ENCODE results near the gene INPP5E.

Gene INPP5E

DNA sequence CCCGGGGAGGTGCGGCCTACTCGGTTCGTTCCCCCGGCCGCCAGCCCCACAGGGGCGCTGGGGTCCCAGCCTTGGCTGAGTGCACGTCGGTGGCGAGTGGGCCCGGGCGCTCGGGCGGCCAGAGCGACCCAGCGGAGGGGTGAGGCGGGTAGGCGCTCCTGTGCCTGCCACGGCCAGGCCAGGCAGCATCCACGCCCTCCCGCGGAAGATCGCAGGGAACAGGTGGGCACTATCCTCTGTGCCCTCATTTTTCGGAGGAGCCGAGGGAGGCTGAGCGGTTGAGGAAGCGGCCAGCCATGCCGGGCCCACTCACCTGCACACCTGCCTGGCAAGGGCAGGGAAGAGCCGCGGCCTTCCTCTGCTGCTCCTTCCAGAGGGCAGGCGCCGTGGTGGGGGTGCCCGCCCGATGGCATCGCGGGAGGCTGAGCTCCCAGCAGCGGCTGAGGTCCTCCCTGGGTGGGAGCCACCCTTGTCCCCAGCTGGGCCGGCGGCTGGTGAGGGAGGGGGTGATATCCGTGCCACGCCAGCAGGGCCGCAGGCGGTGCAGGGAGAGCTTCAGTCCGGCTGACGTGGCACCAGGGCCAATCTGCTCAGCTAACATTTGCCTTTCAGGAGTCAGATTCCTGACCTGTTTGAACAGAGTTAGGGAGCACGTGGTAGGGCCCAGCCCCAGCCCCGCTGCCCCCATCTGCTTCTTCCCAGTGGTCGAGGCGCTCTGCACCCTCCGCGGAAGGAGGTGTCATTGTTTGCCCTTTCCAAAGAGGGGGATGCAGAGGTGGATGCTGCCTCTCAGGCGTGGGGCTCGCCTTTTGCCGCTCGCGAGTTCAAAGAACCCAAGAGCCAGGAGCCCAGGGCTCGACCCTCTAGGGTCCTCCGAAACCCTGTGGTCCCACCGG lies 44.8 kb upstream of the INPP5E start:
- Histone ChIP-seq H3K4me2 (ENCODE audit: insufficient read depth, low read length, poor library complexity, severe bottlenecking) (peak overlapping the region; percentile 96), H2AFZ (ENCODE audit: low read length) (peak overlapping the region; percentile 99), H3K79me1 (ENCODE audit: low read depth, low read length) (peaks cover 8% of the 10 kb centered on the region), H3K27ac (replicated peaks; ENCODE audit: low read length) (no peak overlapping the region), H4K91ac (ENCODE audit: low read depth, low read length, poor library complexity) (peak overlapping the region; percentile 43), H3K27me3 (ENCODE audit: control insufficient read depth in 3 of 3, insufficient read depth in 3 of 3, low read depth in 1 of 3, low read length in 3 of 3) (no peaks in the 10 kb centered on the region), H2BK5ac (ENCODE audit: low read length) (no peak overlapping the region), H3K36me3 (replicated peaks in 1 of 2; ENCODE audit: control insufficient read depth in 2 of 2, insufficient read depth in 2 of 2, low read length in 2 of 2) (peaks cover 2 to 8% of the 10 kb centered on the region in 2 donors), H3K23ac (ENCODE audit: low read depth, low read length, poor library complexity) (peak overlapping the region; percentile 83), H3K9ac (ENCODE audit: low read depth, low read length, poor library complexity) (peak overlapping the region; percentile 95), H3K4me3 (ENCODE audit: low read length in 2 of 2) (peak overlapping the region; percentile 83 to 94), H2BK12ac (ENCODE audit: low read length) (no peak overlapping the region), H3K4ac (ENCODE audit: low read length) (no peak overlapping the region), H3K14ac (ENCODE audit: low read length) (no peak overlapping the region), H3K9me3 (replicated peaks in 1 of 2; ENCODE audit: control insufficient read depth in 2 of 2, insufficient read depth in 1 of 2, low read depth in 1 of 2, low read length in 2 of 2) (no peaks in the 10 kb centered on the region), H2AK5ac (ENCODE audit: low read depth, low read length) (peak overlapping the region; percentile 77), H2BK120ac (ENCODE audit: low read depth, low read length) (no peak overlapping the region), H2BK15ac (ENCODE audit: low read length) (peak overlapping the region; percentile 25), H4K8ac (ENCODE audit: low read depth, low read length) (no peak overlapping the region), H3K4me1 (ENCODE audit: control insufficient read depth in 2 of 2, insufficient read depth in 1 of 2, low read depth in 1 of 2, low read length in 2 of 2) (peaks cover 10 to 34% of the 10 kb centered on the region in 2 donors), H3K18ac (ENCODE audit: low read length) (peak overlapping the region; percentile 84)
- no peak for DNase-seq (ENCODE audit: low spot score)
- no CpG with 5 or more reads among the region's 59 CpGs for WGBS, 2 donors (ENCODE audit: extremely low coverage in 2 of 2, insufficient read length in 2 of 2, insufficient replicate concordance in 1 of 2)

DNA sequence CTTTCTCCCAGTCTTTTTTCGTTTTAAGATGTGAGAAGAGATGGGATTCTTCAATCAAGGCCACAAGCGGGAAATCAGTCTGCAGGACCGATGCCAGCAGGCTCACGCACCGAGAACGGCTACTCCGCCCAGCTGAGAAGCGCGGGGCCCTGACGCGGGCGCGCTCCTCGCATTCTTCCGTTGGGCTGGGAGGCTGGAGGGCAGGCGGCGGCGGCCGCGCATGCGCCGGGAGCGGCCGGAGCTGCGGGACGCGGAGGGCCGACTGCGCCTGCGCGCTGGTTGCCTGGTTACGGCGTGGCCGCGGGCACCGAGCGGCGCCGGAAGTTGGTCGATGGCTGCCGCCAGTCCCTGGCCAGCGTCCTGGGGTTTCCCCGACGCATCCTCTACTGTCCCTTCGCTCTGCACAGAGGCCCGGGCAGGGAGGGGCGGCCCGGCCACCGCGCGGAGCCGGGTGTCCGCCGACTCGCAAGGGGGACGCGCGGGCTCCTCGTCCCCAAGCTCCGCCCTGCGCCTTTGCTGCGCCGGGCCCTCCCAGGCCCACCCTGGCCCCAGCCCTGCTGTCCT lies 44.0 kb upstream of the INPP5E start:
- H3K4me3 ChIP-seq (ENCODE audit: low read length in 2 of 2): peak overlapping the region; percentile 83 to 94
- H3K36me3 ChIP-seq (replicated peaks in 1 of 2; ENCODE audit: control insufficient read depth in 2 of 2, insufficient read depth in 2 of 2, low read length in 2 of 2): peaks cover 2 to 13% of the 10 kb centered on the region in 2 donors
- H2BK5ac ChIP-seq (ENCODE audit: low read length): peak overlapping the region; percentile 99
- H2BK12ac ChIP-seq (ENCODE audit: low read length): peak overlapping the region; percentile 30
- peak overlapping the region; percentile 99 for H2AFZ ChIP-seq (ENCODE audit: low read length)
- peak overlapping the region; percentile 99 for H4K8ac ChIP-seq (ENCODE audit: low read depth, low read length)
- H3K4me1 ChIP-seq (ENCODE audit: control insufficient read depth in 2 of 2, insufficient read depth in 1 of 2, low read depth in 1 of 2, low read length in 2 of 2): peaks cover 10 to 34% of the 10 kb centered on the region in 2 donors
- no CpG with 5 or more reads among the region's 63 CpGs for WGBS, 2 donors (ENCODE audit: extremely low coverage in 2 of 2, insufficient read length in 2 of 2, insufficient replicate concordance in 1 of 2)
- peak overlapping the region; percentile 43 for H4K91ac ChIP-seq (ENCODE audit: low read depth, low read length, poor library complexity)
- H3K4ac ChIP-seq (ENCODE audit: low read length): no peak overlapping the region
- H2AK5ac ChIP-seq (ENCODE audit: low read depth, low read length): peak overlapping the region; percentile 85
- H3K27me3 ChIP-seq (ENCODE audit: control insufficient read depth in 3 of 3, insufficient read depth in 3 of 3, low read depth in 1 of 3, low read length in 3 of 3): no peaks in the 10 kb centered on the region
- H3K9me3 ChIP-seq (replicated peaks in 1 of 2; ENCODE audit: control insufficient read depth in 2 of 2, insufficient read depth in 1 of 2, low read depth in 1 of 2, low read length in 2 of 2): no peaks in the 10 kb centered on the region
- peak overlapping the region; percentile 91 for H3K14ac ChIP-seq (ENCODE audit: low read length)
- H3K23ac ChIP-seq (ENCODE audit: low read depth, low read length, poor library complexity): peak overlapping the region; percentile 83
- peak overlapping the region; percentile 99 for H3K9ac ChIP-seq (ENCODE audit: low read depth, low read length, poor library complexity)
- peak; percentile 96 for DNase-seq (ENCODE audit: low spot score)
- peaks cover 8% of the 10 kb centered on the region for H3K79me1 ChIP-seq (ENCODE audit: low read depth, low read length)
- peak overlapping the region; percentile 25 for H2BK15ac ChIP-seq (ENCODE audit: low read length)
- H3K18ac ChIP-seq (ENCODE audit: low read length): peak overlapping the region; percentile 100
- H2BK120ac ChIP-seq (ENCODE audit: low read depth, low read length): peak overlapping the region; percentile 85
- H3K4me2 ChIP-seq (ENCODE audit: insufficient read depth, low read length, poor library complexity, severe bottlenecking): peak overlapping the region; percentile 96
- peak overlapping the region; percentile 100 for H3K27ac ChIP-seq (replicated peaks; ENCODE audit: low read length)

DNA sequence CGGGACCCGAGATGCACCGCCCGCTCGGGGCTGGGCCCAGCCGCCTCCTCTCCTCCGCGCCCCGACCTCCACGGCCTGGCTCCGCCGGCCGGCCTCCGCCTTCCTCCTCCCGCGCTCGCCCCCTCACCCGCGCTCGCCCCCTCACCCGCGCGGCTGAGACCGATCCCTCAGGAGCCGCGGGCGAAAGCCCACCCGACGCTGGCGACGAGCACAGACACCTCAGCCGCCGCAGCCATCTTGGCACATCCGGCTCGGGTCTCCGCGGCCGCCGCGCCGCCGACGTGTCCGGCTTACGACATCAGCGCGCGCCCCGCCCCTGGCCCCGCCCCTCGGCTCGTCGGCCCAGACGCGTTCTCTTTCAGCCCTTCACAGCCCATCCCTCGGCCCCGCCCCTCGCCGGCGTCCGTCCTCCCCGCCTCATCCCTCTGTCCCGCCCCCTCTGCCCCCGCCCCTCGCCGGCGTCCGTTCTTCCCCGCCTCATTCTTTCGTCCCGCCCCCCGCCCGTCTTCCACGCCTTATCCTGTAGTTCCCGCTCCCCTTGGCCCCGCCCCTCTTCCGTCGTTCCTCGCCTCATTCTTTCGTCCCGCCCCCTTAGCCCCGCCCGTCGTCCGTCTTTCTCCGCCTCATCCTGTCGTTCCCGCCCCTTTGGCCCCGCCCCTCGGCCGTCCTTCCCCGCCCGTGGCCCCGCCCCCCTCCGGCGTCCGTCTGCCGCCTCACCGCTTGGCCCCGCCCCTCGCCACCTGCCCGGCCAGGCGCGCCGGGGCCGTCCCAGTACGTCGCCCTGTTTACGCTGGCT lies 43.3 kb upstream of the INPP5E start, which contains the start of gene SEC16A:
TSS of gene SEC16A (minus strand) at position 248 of the 796 bp plus-strand sequence. CDS start 5,425 bp downstream, outside the sequence.
- WGBS, 2 donors (ENCODE audit: extremely low coverage in 2 of 2, insufficient read length in 2 of 2, insufficient replicate concordance in 1 of 2): no CpG with 5 or more reads among the region's 109 CpGs
- DNase-seq (ENCODE audit: low spot score): peak; percentile 99
- H3K9me3 ChIP-seq (replicated peaks in 1 of 2; ENCODE audit: control insufficient read depth in 2 of 2, insufficient read depth in 1 of 2, low read depth in 1 of 2, low read length in 2 of 2): no peaks in the 10 kb centered on the region
- H3K18ac ChIP-seq (ENCODE audit: low read length): peak within 1 kb of the TSS; percentile 100
- H2BK120ac ChIP-seq (ENCODE audit: low read depth, low read length): peak within 1 kb of the TSS; percentile 85
- H3K36me3 ChIP-seq (replicated peaks in 1 of 2; ENCODE audit: control insufficient read depth in 2 of 2, insufficient read depth in 2 of 2, low read length in 2 of 2): peaks cover 2 to 20% of the 10 kb centered on the region in 2 donors
- H3K27ac ChIP-seq (replicated peaks; ENCODE audit: low read length): peak within 1 kb of the TSS; percentile 100
- no peaks in the 10 kb centered on the region for H3K27me3 ChIP-seq (ENCODE audit: control insufficient read depth in 3 of 3, insufficient read depth in 3 of 3, low read depth in 1 of 3, low read length in 3 of 3)
- peak within 1 kb of the TSS; percentile 96 for H3K4me2 ChIP-seq (ENCODE audit: insufficient read depth, low read length, poor library complexity, severe bottlenecking)
- H2AK5ac ChIP-seq (ENCODE audit: low read depth, low read length): peak within 1 kb of the TSS; percentile 88
- no peak within 1 kb of the TSS for H3K4ac ChIP-seq (ENCODE audit: low read length)
- peak within 1 kb of the TSS; percentile 99 for H2BK5ac ChIP-seq (ENCODE audit: low read length)
- H4K8ac ChIP-seq (ENCODE audit: low read depth, low read length): peak within 1 kb of the TSS; percentile 99
- peak within 1 kb of the TSS; percentile 96 to 98 for H3K4me3 ChIP-seq (ENCODE audit: low read length in 2 of 2)
- peak within 1 kb of the TSS; percentile 89 for H3K23ac ChIP-seq (ENCODE audit: low read depth, low read length, poor library complexity)
- H3K14ac ChIP-seq (ENCODE audit: low read length): peak within 1 kb of the TSS; percentile 91
- peak within 1 kb of the TSS; percentile 1 for H4K91ac ChIP-seq (ENCODE audit: low read depth, low read length, poor library complexity)
- H2BK12ac ChIP-seq (ENCODE audit: low read length): peak within 1 kb of the TSS; percentile 30
- peak within 1 kb of the TSS; percentile 99 for H2AFZ ChIP-seq (ENCODE audit: low read length)
- H3K4me1 ChIP-seq (ENCODE audit: control insufficient read depth in 2 of 2, insufficient read depth in 1 of 2, low read depth in 1 of 2, low read length in 2 of 2): peaks cover 10 to 32% of the 10 kb centered on the region in 2 donors
- peak within 1 kb of the TSS; percentile 25 for H2BK15ac ChIP-seq (ENCODE audit: low read length)
- peaks cover 8% of the 10 kb centered on the region for H3K79me1 ChIP-seq (ENCODE audit: low read depth, low read length)
- H3K9ac ChIP-seq (ENCODE audit: low read depth, low read length, poor library complexity): peak within 1 kb of the TSS; percentile 99

All from neuronal stem cell (in vitro differentiated cells).